SK-N-SH (cell line): ENCODE data around the gene ZXDC.

Experiments
- CTCF ChIP-seq: fragments of 200-600 bp; sonication (generic); IDR thresholded peaks from 2 replicates; pipeline ENCODE4 v1.6.1; 2017; ENCODE audit warnings: antibody characterized with exemption, mild to moderate bottlenecking, moderate library complexity
- NRF1 ChIP-seq: IDR thresholded peaks from 2 replicates; pipeline ENCODE4 v1.6.1; 2012; ENCODE audit warnings: low read depth, mild to moderate bottlenecking, low read length
- RCOR1 ChIP-seq: fragments of 150-350 bp; IDR thresholded peaks from 2 replicates; pipeline ENCODE4 v1.6.1; 2017; ENCODE audit warnings: antibody characterized with exemption, low read length

- no peak for TF ChIP-seq CTCF
- no peak for TF ChIP-seq RCOR1
- no peak for TF ChIP-seq NRF1
These were observed 27.4 kb downstream of the ZXDC start for GRCh38 chr3:126448136-126448892.
